Body of pancreas (tissue), 4 donors: ENCODE results near the gene COP1.

Experiments
- CTCF ChIP-seq, 7 experiments: fragments of 450-650 bp in 4 of 7; fragments of 200-600 bp in 3 of 7; sonication (generic) in 3 of 7; IDR thresholded peaks; one replicate each; pipeline ENCODE4 v1.5.1; 2016 to 2019; ENCODE audit warnings: antibody characterized with exemption in 7 of 7
- POLR2A ChIP-seq, 3 donors: fragments of 450-650 bp; IDR thresholded peaks; one replicate each; pipeline ENCODE4 v1.6.1; 2016; ENCODE audit warnings: antibody characterized with exemption in 3 of 3, mild to moderate bottlenecking in 2 of 3

- TF ChIP-seq CTCF (IDR thresholded peaks at IDR 0.05) = no peak
- TF ChIP-seq POLR2A (IDR thresholded peaks at IDR 0.05) = no peak
Measured at GRCh38 chr1:176149939-176150807, 56.9 kb downstream of the COP1 start.
